Testis (tissue), 3 donors: Measurements from ENCODE around the gene HMBS. TPM values are rescaled to one million over a fixed set of nuclear protein-coding genes. Genes with fewer than 3 reads are reported as not detected.

ENCODE experiments used
- DNase-seq: peaks from one replicate; pipeline ENCODE4 v3.0.0-alpha.2; 2019
- H3K27ac ChIP-seq, 2 donors: fragments of 200-600 bp; sonication (generic); one replicate each; pipeline ENCODE4 v1.5.1; 2019
- H3K27me3 ChIP-seq: fragments of 200-600 bp; sonication (generic); one replicate; pipeline ENCODE4 v1.5.1; 2019
- H3K36me3 ChIP-seq: fragments of 200-600 bp; sonication (generic); one replicate; pipeline ENCODE4 v1.5.1; 2017; ENCODE audit warnings: low read depth; ENCODE audit errors: missing control alignments
- H3K4me1 ChIP-seq: fragments of 200-600 bp; sonication (generic); one replicate; pipeline ENCODE4 v1.5.1; 2019
- H3K4me3 ChIP-seq, 2 donors: fragments of 200-600 bp; sonication (generic); one replicate each; pipeline ENCODE4 v1.5.1; 2017 to 2019
- H3K9me3 ChIP-seq: fragments of 200-600 bp; sonication (generic); one replicate; pipeline ENCODE4 v1.5.1; 2017
- CTCF ChIP-seq, 3 experiments: fragments of 450-650 bp in 2 of 3; fragments of 200-600 bp in 1 of 3; sonication (generic) in 1 of 3; IDR thresholded peaks; one replicate each; pipeline ENCODE4 v1.5.1; 2016 to 2019; ENCODE audit warnings: antibody characterized with exemption in 3 of 3, mild to moderate bottlenecking in 2 of 3, moderate library complexity in 1 of 3
- POLR2A ChIP-seq: fragments of 450-650 bp; IDR thresholded peaks from one replicate; pipeline ENCODE4 v1.6.1; 2017; ENCODE audit warnings: antibody characterized with exemption, mild to moderate bottlenecking, moderate library complexity
- WGBS, 2 donors: methylation state at CpG; one replicate each; pipeline ENCODE4 v1.1.5; 2018; 5-methylcytosine and 5-hydroxymethylcytosine counted together
- intact Hi-C: fragments of 100-400 bp; cut with DNase I; formaldehyde crosslinking; loops from one replicate; pipeline ENCODE4 v1.15.1; 2023; ENCODE audit warnings: low total_unique reads
- polyA plus RNA-seq: library from polyadenylated mRNA; stranded (reverse); fragments of 350-450 nt; fragmentation: Illumina TruSeq; extraction: RNeasy Lipid Tissue Mini Kit (QIAGEN cat#74804); gene quantifications from one replicate; pipeline ENCODE4 v1.2.3, GENCODE V29; 2014; ENCODE audit warnings: low read depth, low replicate concordance; ENCODE audit not compliant: insufficient read depth
- total RNA-seq, 2 donors: library from RNA; depleted of rRNA; stranded (reverse); fragments of >200 nt; gene quantifications; one replicate each; pipeline ENCODE4 v1.2.3, GENCODE V29; 2016

Gene HMBS
- total and polyA plus RNA-seq, 3 donors from 2014 or later: 14.0 to 17.3 (median 17.0) TPM

GRCh38 chr11:119110439-119110838 lies 25.8 kb downstream of the HMBS start:
- H3K27ac ChIP-seq: no peak overlapping the region
- no peak overlapping the region for H3K4me3 ChIP-seq
- no peaks in the 10 kb centered on the region for H3K9me3 ChIP-seq
- WGBS, 2 donors: 86 to 91% methylated on average over 10 of the region's 10 CpGs
- no peaks in the 10 kb centered on the region for H3K36me3 ChIP-seq
- TF ChIP-seq POLR2A (no peak), CTCF (IDR thresholded peaks at IDR 0.05) (no peak)
- intact Hi-C loops: no loop called here
- no peaks in the 10 kb centered on the region for H3K27me3 ChIP-seq
- no peak for DNase-seq
- peaks cover 12% of the 10 kb centered on the region for H3K4me1 ChIP-seq

- no peak overlapping the region for H3K4me3 ChIP-seq
- intact Hi-C loops: no loop called here
- H3K9me3 ChIP-seq: no peaks in the 10 kb centered on the region
- H3K27me3 ChIP-seq: no peaks in the 10 kb centered on the region
- WGBS, 2 donors: 90 to 92% methylated on average over 10 to 11 of the region's 11 CpGs
- TF ChIP-seq POLR2A: no peak
- H3K27ac ChIP-seq: no peak overlapping the region
- no peaks in the 10 kb centered on the region for H3K36me3 ChIP-seq
- no peak for DNase-seq
- H3K4me1 ChIP-seq: peaks cover 5% of the 10 kb centered on the region
Observed at GRCh38 chr11:119111361-119111925, 26.8 kb downstream of the HMBS start.

- TF ChIP-seq POLR2A: no peak
- TF ChIP-seq CTCF (IDR thresholded peaks at IDR 0.05): no peak
- no peak for DNase-seq
- H3K27me3 ChIP-seq: no peaks in the 10 kb centered on the region
- intact Hi-C loops: no loop called here
- WGBS, 2 donors: 79 to 89% methylated on average over 9 to 12 of the region's 12 CpGs
- H3K27ac ChIP-seq: no peak overlapping the region
- no peaks in the 10 kb centered on the region for H3K36me3 ChIP-seq
- H3K4me1 ChIP-seq: no peaks in the 10 kb centered on the region
- H3K9me3 ChIP-seq: no peaks in the 10 kb centered on the region
- no peak overlapping the region for H3K4me3 ChIP-seq
Observed at GRCh38 chr11:119112314-119113020, 27.8 kb downstream of the HMBS start.

GRCh38 chr11:119113716-119114115 lies 29.0 kb downstream of the HMBS start:
- Histone ChIP-seq H3K4me3 (no peak overlapping the region), H3K36me3 (no peaks in the 10 kb centered on the region), H3K27ac (no peak overlapping the region), H3K9me3 (no peaks in the 10 kb centered on the region), H3K4me1 (no peaks in the 10 kb centered on the region), H3K27me3 (no peaks in the 10 kb centered on the region)
- no peak for DNase-seq
- intact Hi-C loops: no loop called here
- TF ChIP-seq POLR2A (no peak), CTCF (IDR thresholded peaks at IDR 0.05) (no peak)
- WGBS, 2 donors: 95 to 97% methylated on average over 5 to 9 of the region's 9 CpGs

- no peaks in the 10 kb centered on the region for H3K4me1 ChIP-seq
- no peak for DNase-seq
- H3K9me3 ChIP-seq: no peaks in the 10 kb centered on the region
- H3K4me3 ChIP-seq: no peak overlapping the region
- intact Hi-C loops: no loop called here
- H3K36me3 ChIP-seq: no peaks in the 10 kb centered on the region
- 88 to 92% methylated on average over 5 of the region's 5 CpGs for WGBS, 2 donors
- no peak for TF ChIP-seq CTCF (IDR thresholded peaks at IDR 0.05)
- no peak for TF ChIP-seq POLR2A
- H3K27ac ChIP-seq: no peak overlapping the region
- no peaks in the 10 kb centered on the region for H3K27me3 ChIP-seq
Observed at GRCh38 chr11:119114351-119114750, 29.7 kb downstream of the HMBS start.
